ENCODE results near the gene KCND1. TPM values are rescaled to one million over a fixed set of nuclear protein-coding genes. Genes with fewer than 3 reads are reported as not detected.

Gene KCND1
- total and polyA plus RNA-seq, 2 donors: 2.4 to 3.3 TPM

DNA sequence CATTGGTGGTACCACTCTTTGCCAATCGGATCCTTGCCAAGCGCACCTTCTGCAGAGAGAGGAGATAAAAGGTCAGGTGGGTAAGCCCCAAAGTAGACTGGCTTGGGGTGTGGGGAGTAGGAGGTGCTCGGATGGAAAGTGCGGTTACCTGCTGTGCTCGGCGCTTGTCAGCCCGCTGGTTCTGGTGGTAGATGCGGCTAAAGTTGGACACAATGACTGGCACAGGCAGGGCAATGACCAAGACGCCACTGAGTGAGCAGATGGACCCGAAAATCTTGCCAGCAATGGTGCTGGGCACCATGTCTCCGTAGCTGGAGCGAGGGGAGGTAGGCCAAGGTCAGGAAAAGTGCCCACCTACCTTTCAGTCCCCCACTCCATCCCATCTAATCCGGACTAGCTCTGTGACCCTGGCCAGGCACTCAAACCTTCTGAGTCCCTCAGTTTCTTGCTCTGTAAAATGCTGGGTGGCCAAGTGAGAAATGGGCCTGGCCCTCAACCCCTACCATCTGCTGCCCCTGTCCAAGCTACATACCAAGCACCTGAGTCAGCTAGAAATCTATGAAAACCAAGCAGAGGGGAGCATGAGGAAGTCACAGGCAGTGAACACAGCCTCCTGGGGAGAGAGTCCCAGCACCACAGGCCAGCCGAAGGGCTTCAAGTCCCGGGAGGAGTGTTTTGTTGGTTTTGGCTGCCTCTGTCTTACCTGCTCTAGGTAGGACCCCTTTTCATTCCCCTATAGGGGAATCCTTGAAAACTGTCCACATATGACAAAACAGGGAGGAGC is 4.7 kb downstream of the KCND1 start:
- DNase-seq (ENCODE audit: extremely low spot score): no peak
- no peak overlapping the region for H3K27ac ChIP-seq (ENCODE audit: low read depth)
- no peaks in the 10 kb centered on the region for H3K36me3 ChIP-seq (ENCODE audit: insufficient read depth)
- WGBS: 89% methylated on average over 15 of the region's 15 CpGs
- H3K4me1 ChIP-seq (ENCODE audit: insufficient read depth): peaks cover 3% of the 10 kb centered on the region
- no peak overlapping the region for H3K4me3 ChIP-seq (ENCODE audit: low read depth, low read length)

DNA sequence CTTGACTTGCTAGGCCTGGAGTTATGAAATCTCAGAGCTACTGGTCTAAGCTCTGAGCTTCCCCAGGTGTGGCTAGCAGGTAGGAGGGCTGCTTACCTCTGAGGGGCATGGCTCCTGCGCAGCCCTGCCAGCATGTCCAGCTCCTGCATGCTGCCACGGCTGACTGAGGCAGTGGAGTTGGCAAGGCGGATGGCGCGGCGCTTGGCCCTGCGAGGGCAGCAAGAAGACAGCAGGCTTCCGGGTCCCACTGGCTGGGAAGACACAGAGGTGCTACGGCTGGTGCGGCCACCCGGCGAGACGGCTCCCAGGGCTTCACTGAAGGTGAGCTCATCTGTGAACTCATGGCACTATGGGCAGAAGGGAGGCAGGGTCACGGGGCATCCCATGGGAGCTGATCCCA is 5.7 kb downstream of the KCND1 start:
- Histone ChIP-seq H3K27ac (ENCODE audit: low read depth) (no peak overlapping the region), H3K4me1 (ENCODE audit: insufficient read depth) (no peaks in the 10 kb centered on the region), H3K36me3 (ENCODE audit: insufficient read depth) (no peaks in the 10 kb centered on the region), H3K4me3 (ENCODE audit: low read depth, low read length) (no peak overlapping the region)
- DNase-seq (ENCODE audit: extremely low spot score): no peak
- 95% methylated on average over 14 of the region's 14 CpGs for WGBS

DNA sequence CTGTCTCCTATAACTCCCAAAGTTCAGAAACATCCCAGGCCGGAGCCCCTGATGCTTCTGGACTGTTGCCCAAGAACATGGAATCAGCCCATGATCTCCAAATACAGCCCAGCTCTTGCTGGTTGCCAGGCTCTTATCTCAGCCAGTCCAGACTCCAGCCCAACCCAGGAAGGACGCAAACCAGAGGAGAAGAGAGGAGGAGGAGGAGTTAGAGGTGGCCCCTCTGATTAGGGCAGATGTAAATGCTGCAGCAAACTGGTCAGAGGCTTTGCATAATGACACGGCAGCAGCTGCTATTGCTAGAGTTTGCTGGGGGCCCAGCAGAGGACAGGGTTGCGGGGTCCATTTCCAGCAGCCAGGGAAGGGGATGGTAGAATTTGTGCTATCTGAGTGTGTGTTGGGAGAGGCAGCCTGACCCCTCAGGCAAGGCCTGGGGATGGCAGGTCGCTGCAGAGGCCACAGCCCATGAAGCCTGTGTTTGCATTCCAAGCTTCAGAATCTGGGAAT is 10.0 kb downstream of the KCND1 start:
- H3K4me1 ChIP-seq (ENCODE audit: insufficient read depth): no peaks in the 10 kb centered on the region
- DNase-seq (ENCODE audit: extremely low spot score): peak; percentile 41
- no peak overlapping the region for H3K27ac ChIP-seq (ENCODE audit: low read depth)
- H3K36me3 ChIP-seq (ENCODE audit: insufficient read depth): no peaks in the 10 kb centered on the region
- WGBS: 22% methylated on average over 5 of the region's 5 CpGs
- H3K4me3 ChIP-seq (ENCODE audit: low read depth, low read length): no peak overlapping the region

DNA sequence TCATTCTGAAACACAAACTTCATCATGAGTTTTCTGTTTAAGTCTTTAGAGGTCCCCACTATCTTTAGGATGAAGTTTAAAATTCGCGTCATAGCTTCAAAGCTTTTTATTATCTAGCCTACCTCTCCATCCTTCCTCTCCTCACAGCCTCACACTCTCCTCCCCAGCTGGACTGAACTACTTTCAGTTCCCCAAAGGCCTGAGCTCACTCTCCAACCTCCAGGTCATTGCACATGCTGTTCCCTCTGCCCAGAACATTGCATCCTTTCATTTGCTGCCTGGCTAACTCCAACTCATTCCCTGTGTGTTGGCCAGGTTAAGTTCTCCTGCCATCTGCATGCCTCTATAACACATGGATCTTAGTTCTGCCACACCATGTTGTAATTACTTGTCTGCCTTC is 11.4 kb downstream of the KCND1 start:
- H3K27ac ChIP-seq (ENCODE audit: low read depth): no peak overlapping the region
- H3K4me3 ChIP-seq (ENCODE audit: low read depth, low read length): no peak overlapping the region
- DNase-seq (ENCODE audit: extremely low spot score): no peak
- 89% methylated on average over 2 of the region's 2 CpGs for WGBS
- no peaks in the 10 kb centered on the region for H3K4me1 ChIP-seq (ENCODE audit: insufficient read depth)
- H3K36me3 ChIP-seq (ENCODE audit: insufficient read depth): no peaks in the 10 kb centered on the region

DNA sequence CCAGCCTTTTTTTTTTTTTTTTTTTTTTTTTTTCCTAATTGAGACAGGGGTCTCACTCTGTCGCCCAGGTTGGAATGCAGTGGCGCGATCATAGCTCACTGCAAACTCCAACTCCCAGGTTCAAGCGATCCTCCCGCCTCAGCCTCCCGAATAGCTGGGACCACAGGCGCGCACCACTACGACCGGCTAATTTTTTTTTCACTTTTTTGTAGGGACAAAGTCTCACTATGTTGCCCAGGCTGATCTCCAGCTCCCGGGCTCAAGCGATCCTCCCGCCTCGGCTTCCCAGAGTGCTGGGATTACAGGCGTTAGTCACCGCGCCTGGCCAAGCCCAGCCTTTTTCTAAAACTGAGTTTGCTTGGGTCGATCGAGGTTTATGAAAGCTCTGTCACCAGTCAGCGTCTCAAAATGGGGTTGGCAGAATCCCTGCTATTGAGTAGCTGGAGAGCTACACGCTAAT is 13.0 kb downstream of the KCND1 start:
- DNase-seq (ENCODE audit: extremely low spot score): no peak
- peak overlapping the region; percentile 71 for H3K27ac ChIP-seq (ENCODE audit: low read depth)
- H3K4me1 ChIP-seq (ENCODE audit: insufficient read depth): no peaks in the 10 kb centered on the region
- under 1% methylated on average over 21 of the region's 21 CpGs for WGBS
- H3K4me3 ChIP-seq (ENCODE audit: low read depth, low read length): peak overlapping the region; percentile 7
- no peaks in the 10 kb centered on the region for H3K36me3 ChIP-seq (ENCODE audit: insufficient read depth)

DNA sequence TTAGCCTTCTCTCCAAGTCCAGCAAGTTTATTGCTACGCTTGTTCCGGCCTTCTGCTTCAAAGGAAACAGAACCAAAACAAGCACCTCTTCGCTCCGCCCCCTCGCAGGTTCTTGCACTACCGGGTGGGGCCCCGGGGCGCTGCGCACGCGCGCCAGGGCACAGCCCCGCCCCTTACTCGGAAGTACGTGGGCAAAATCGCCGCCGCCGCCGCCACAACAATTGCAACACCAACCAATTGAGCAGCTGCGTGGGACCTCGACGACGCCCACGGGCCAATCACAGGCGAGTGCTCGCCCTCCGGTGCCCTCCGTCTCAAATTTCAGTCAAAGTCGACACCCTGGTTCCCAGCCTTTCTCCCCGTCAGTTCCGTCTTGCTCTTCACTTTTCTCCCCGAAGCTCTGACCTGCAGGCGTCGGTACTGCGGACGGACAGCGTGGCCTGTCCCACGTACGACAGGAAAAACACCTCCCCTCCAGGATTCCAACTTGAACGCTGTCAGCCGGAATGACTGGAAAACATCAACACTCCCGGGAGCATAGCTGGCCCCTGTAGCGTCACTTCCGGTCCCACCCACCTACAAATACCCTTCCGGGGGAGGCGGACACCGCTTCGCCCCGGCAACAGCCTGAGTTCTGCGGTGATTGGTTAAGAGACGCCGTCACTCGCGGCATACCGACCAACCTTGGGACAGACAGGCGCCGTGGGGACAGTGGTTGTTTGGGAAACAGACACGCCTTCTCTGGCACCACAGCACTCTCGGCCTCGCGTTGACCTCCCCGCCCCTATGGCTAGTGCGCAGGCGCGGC is 13.6 kb downstream of the KCND1 start:
- no peaks in the 10 kb centered on the region for H3K36me3 ChIP-seq (ENCODE audit: insufficient read depth)
- H3K4me1 ChIP-seq (ENCODE audit: insufficient read depth): no peaks in the 10 kb centered on the region
- under 1% methylated on average over 63 of the region's 66 CpGs for WGBS

DNA sequence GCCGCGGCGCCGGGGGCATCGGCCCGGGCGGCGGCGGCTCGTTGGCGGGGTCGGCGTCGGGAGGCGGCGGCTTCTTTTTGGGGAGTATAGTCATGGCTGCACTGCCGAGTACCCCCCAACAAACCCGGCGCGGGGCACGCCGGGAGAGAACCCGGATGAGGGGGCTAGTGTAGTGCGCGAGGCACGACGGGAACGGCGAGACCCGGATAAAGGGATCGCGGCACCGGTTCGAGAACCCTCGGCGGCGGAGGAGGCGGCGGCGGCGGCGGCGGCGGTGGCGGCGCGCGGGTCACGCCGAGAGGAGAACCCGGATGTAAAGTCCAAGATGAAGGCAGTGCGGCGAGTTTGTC is 14.2 kb downstream of the KCND1 start, which contains the start of gene OTUD5:
Gene OTUD5, minus strand, starts transcription at position 131 of the 350 bp plus-strand sequence. Its CDS starts 37 bp downstream, at position 94.
- Histone ChIP-seq H3K4me3 (ENCODE audit: low read depth, low read length) (peak within 1 kb of the TSS; percentile 88), H3K36me3 (ENCODE audit: insufficient read depth) (no peaks in the 10 kb centered on the region), H3K4me1 (ENCODE audit: insufficient read depth) (no peaks in the 10 kb centered on the region), H3K27ac (ENCODE audit: low read depth) (peak within 1 kb of the TSS; percentile 89)
- WGBS: 1% methylated on average over 50 of the region's 53 CpGs
- DNase-seq (ENCODE audit: extremely low spot score): no peak

More for the DNA sequence above, 13.6 kb downstream of the KCND1 start:
- Histone ChIP-seq H3K4me3 (ENCODE audit: low read depth, low read length) (peak overlapping the region; percentile 88), H3K27ac (ENCODE audit: low read depth) (peak overlapping the region; percentile 89)
- peak; percentile 93 for DNase-seq (ENCODE audit: extremely low spot score)

DNA sequence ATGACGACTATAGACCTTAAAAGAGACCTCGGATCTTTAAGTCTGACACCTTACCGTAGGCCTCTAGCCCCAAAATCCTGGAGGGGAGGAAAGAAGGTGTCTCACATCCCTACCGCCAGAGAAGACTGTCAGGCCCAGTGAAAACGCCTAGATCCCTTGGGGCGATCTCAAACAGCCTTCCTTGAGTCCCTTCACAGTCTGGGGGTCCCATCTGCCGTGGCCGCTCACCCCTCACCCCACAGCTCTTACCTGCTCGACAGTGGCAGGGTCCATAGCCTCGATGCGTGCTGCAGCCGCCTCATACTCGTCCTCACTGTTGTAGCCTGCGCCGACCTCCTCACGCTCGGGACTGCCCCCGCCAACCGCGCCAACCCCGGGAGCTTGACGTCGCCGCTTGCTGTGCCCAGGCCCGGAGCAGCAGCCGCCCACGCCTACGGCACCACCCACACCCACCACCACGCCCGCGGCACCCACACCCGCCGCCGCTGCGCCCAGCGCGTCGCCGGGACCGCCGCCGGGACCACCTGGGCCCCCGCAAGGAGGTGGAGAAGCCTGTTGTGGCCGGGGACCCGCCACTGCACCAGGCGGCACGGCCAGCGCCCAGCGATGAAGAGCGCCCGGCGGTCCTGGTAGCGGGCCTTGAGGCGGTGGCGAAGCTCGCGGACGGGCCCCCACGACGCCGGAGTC is 14.8 kb downstream of the KCND1 start:
- Histone ChIP-seq H3K4me1 (ENCODE audit: insufficient read depth) (no peaks in the 10 kb centered on the region), H3K27ac (ENCODE audit: low read depth) (peak overlapping the region; percentile 88), H3K36me3 (ENCODE audit: insufficient read depth) (no peaks in the 10 kb centered on the region), H3K4me3 (ENCODE audit: low read depth, low read length) (peak overlapping the region; percentile 88)
- DNase-seq (ENCODE audit: extremely low spot score): no peak
- WGBS: 1% methylated on average over 58 of the region's 61 CpGs

DNA sequence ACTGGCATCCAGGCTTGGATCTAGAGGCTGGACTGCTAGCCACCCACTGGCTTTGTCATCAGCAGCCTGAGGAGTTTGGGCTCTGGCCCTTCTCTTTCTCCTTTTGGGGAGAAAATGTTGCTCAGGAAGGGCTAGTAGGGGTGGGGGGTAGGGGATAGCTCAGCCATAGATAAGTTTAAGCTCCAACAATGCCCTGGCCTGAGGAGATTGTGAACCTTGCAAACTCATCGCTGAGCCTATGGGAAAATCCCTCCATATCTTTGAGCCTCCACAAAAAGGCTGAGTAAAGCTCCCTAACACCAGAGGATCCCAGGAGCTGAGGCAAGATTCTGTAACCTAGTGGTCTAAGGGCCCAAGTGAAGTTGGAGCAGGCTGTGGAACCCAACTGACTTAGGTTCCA is 23.1 kb downstream of the KCND1 start:
- Histone ChIP-seq H3K4me3 (ENCODE audit: low read depth, low read length) (no peak overlapping the region), H3K4me1 (ENCODE audit: insufficient read depth) (no peaks in the 10 kb centered on the region), H3K36me3 (ENCODE audit: insufficient read depth) (peaks cover 2% of the 10 kb centered on the region), H3K27ac (ENCODE audit: low read depth) (no peak overlapping the region)
- no peak for DNase-seq (ENCODE audit: extremely low spot score)
- whole genome bisulfite sequencing: 100% methylated on average over 1 of the region's 1 CpG

DNA sequence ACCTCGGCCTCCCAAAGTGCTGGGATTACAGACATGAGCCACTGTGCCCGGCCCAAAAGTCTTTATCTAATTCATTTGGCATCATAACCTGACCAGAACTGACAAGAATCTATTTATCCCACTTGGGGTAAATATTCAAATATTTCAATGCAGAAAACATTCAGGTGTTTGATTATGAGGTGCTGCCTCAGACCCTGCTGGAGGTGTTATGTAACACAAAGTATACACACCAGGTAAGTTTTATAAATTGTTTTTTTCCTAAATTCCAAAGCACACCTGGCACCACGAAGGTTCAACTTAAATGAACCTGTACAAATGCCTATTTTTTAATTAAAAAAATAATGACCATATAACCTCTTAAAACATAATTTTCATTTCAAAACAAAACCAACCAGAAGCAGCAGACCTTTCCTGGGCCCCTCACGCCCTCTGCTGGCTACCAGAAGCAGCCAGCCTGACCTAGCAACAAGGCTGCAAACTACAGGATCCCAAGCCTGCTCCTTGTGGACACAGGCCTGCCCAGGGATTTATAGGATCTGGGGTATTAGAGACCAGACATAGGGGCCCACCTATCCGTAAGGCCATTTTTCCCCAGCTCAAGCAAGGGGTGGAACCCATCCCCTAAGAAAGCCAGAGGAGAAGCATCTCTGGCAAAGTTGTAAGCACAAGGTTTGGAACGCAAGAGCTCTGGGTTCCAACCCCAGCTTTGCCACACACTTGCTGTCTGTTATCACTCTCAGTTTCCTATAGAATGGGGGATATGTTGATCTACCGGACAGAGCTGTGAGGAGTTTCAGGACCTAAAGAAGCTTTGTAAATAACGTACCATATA is 25.9 kb downstream of the KCND1 start:
- H3K4me3 ChIP-seq (ENCODE audit: low read depth, low read length): no peak overlapping the region
- H3K4me1 ChIP-seq (ENCODE audit: insufficient read depth): no peaks in the 10 kb centered on the region
- DNase-seq (ENCODE audit: extremely low spot score): no peak
- WGBS: 51% methylated on average over 8 of the region's 8 CpGs
- H3K36me3 ChIP-seq (ENCODE audit: insufficient read depth): peaks cover 2% of the 10 kb centered on the region
- H3K27ac ChIP-seq (ENCODE audit: low read depth): no peak overlapping the region

DNA sequence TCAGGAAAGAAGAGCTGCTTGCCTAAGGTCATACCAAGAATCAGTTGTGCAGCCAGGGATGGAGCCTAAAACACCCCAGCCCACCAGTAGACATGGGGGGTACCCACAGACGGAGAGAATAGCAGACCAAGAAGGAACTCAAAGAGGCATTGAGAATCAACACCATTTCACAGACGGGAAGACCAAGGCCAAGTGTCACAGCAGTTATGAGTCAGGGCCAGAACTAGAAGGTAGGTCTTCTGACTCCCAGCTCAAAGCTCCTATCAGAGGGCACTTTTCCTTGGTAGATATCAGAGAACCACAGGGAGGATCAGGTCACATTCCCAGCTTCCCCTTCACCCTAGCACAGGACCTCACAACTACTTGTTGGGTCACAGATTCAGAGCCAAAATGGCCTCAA is 28.7 kb downstream of the KCND1 start:
- Histone ChIP-seq H3K36me3 (ENCODE audit: insufficient read depth) (peaks cover 2% of the 10 kb centered on the region), H3K4me3 (ENCODE audit: low read depth, low read length) (no peak overlapping the region), H3K4me1 (ENCODE audit: insufficient read depth) (no peaks in the 10 kb centered on the region), H3K27ac (ENCODE audit: low read depth) (no peak overlapping the region)
- no peak for DNase-seq (ENCODE audit: extremely low spot score)
- WGBS: 93% methylated on average over 2 of the region's 2 CpGs

DNA sequence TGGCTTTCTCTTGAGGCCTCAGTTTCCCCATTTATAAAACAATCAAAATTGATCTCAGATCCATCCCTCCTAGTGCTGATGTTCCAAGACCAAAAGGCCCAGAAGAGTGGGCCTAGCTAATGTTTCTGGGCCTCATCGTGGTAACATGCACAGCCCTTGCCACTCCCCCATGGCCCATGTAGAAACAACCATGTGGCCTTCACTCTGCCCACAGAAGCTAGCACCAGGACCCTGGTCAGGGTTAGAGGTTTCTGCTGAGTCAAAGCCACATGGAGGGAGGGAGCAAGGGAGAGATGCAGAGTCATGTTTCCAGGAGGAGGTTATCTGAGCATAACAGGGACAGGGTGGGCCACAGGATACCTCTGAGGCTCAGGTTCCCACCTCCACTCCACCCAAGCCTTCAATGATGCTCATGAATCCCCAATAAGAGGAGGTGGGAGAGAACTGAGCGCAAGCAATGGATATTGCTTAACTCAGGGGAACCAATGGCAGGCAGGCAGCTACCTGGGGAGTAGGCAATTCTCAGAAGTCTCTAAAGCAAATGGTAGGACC is 31.2 kb downstream of the KCND1 start:
- 89% methylated on average over 2 of the region's 2 CpGs for WGBS
- no peak overlapping the region for H3K27ac ChIP-seq (ENCODE audit: low read depth)
- peaks cover 2% of the 10 kb centered on the region for H3K36me3 ChIP-seq (ENCODE audit: insufficient read depth)
- DNase-seq (ENCODE audit: extremely low spot score): no peak
- no peaks in the 10 kb centered on the region for H3K4me1 ChIP-seq (ENCODE audit: insufficient read depth)
- H3K4me3 ChIP-seq (ENCODE audit: low read depth, low read length): no peak overlapping the region
